Mesothelial cell of epicardium (in vitro differentiated cells): ENCODE results near the gene PADI4. TPM values are rescaled to one million over a fixed set of nuclear protein-coding genes. Genes with fewer than 3 reads are reported as not detected.

Experiments used
- DNase-seq, 2 experiments: peaks; one replicate each; pipeline ENCODE4 v3.0.0; 2021; ENCODE audit warnings: low spot score in 2 of 2; ENCODE audit not compliant: unreplicated experiment in 2 of 2
- H3K27ac Mint-ChIP-seq: 2 replicates; pipeline ENCODE4 v1.8.0; 2021; ENCODE audit warnings: mixed read lengths
- H3K27me3 Mint-ChIP-seq: 2 replicates; pipeline ENCODE4 v1.8.0; 2021; ENCODE audit warnings: low read depth, mixed read lengths
- H3K36me3 Mint-ChIP-seq: 2 replicates; pipeline ENCODE4 v1.8.0; 2021; ENCODE audit warnings: mixed read lengths
- H3K4me1 Mint-ChIP-seq: 2 replicates; pipeline ENCODE4 v1.8.0; 2021; ENCODE audit warnings: mixed read lengths
- H3K4me3 Mint-ChIP-seq: 2 replicates; pipeline ENCODE4 v1.8.0; 2021; ENCODE audit warnings: mild to moderate bottlenecking, moderate library complexity, mixed read lengths
- H3K9me3 Mint-ChIP-seq: 2 replicates; pipeline ENCODE4 v1.8.0; 2021; ENCODE audit warnings: mixed read lengths
- CTCF ChIP-seq: fragments of 200-600 bp; sonication (generic); IDR thresholded peaks from one replicate; pipeline ENCODE4 v1.5.0; 2021; ENCODE audit warnings: antibody characterized with exemption; ENCODE audit not compliant: unreplicated experiment
- total RNA-seq: library from RNA; stranded (reverse); gene quantifications from 3 replicates; pipeline ENCODE4 v1.2.1, GENCODE V29; 2021

The PADI4 gene
- total RNA-seq, 1 donor from 2014 or later: not detected

GRCh38 chr1:17292299-17293160, 15.5 kb upstream of the PADI4 start:
- no peak overlapping the region for H3K4me3 Mint-ChIP-seq
- H3K27ac Mint-ChIP-seq: no peak overlapping the region
- H3K4me1 Mint-ChIP-seq: peaks cover 13% of the 10 kb centered on the region
- no peaks in the 10 kb centered on the region for H3K9me3 Mint-ChIP-seq
- DNase-seq: no peak
- no peaks in the 10 kb centered on the region for H3K36me3 Mint-ChIP-seq
- H3K27me3 Mint-ChIP-seq: peaks cover 10% of the 10 kb centered on the region
- no peak for TF ChIP-seq CTCF

- H3K27ac Mint-ChIP-seq: no peak overlapping the region
- H3K36me3 Mint-ChIP-seq: no peaks in the 10 kb centered on the region
- TF ChIP-seq CTCF: no peak
- peaks cover 3% of the 10 kb centered on the region for H3K9me3 Mint-ChIP-seq
- H3K27me3 Mint-ChIP-seq: peaks cover 10% of the 10 kb centered on the region
- peaks cover 13% of the 10 kb centered on the region for H3K4me1 Mint-ChIP-seq
- DNase-seq: no peak
- no peak overlapping the region for H3K4me3 Mint-ChIP-seq
Measured at GRCh38 chr1:17293681-17294425, 14.1 kb upstream of the PADI4 start.

GRCh38 chr1:17295292-17295691, 12.7 kb upstream of the PADI4 start:
- Mint-ChIP-seq H3K36me3 (no peaks in the 10 kb centered on the region), H3K4me1 (peaks cover 8% of the 10 kb centered on the region), H3K4me3 (no peak overlapping the region), H3K27ac (no peak overlapping the region), H3K27me3 (peaks cover 11% of the 10 kb centered on the region), H3K9me3 (peaks cover 10% of the 10 kb centered on the region)
- no peak for DNase-seq
- no peak for TF ChIP-seq CTCF

GRCh38 chr1:17296086-17296485, 11.9 kb upstream of the PADI4 start:
- Mint-ChIP-seq H3K9me3 (peaks cover 10% of the 10 kb centered on the region), H3K4me1 (peaks cover 8% of the 10 kb centered on the region), H3K27me3 (peaks cover 11% of the 10 kb centered on the region), H3K36me3 (no peaks in the 10 kb centered on the region), H3K27ac (no peak overlapping the region), H3K4me3 (no peak overlapping the region)
- no peak for DNase-seq
- no peak for TF ChIP-seq CTCF

- Mint-ChIP-seq H3K36me3 (peaks cover 5% of the 10 kb centered on the region), H3K4me3 (no peak overlapping the region), H3K4me1 (peaks cover 2% of the 10 kb centered on the region), H3K27ac (no peak overlapping the region), H3K9me3 (peaks cover 23% of the 10 kb centered on the region), H3K27me3 (peaks cover 11% of the 10 kb centered on the region)
- TF ChIP-seq CTCF: no peak
- no peak for DNase-seq
Measured at GRCh38 chr1:17297991-17298390, 10.0 kb upstream of the PADI4 start.
